NK-92 treated with Interleukin-12 subunit alpha and Interleukin-12 subunit beta, amount 100 ng/mL, for 24 hours (cell line): Measurements from ENCODE around the gene LYZL2.

Experiments used
- DNase-seq: peaks from one replicate; lab custom pipeline; 2025; lab: John Stamatoyannopoulos, UW

The LYZL2 gene

DNA sequence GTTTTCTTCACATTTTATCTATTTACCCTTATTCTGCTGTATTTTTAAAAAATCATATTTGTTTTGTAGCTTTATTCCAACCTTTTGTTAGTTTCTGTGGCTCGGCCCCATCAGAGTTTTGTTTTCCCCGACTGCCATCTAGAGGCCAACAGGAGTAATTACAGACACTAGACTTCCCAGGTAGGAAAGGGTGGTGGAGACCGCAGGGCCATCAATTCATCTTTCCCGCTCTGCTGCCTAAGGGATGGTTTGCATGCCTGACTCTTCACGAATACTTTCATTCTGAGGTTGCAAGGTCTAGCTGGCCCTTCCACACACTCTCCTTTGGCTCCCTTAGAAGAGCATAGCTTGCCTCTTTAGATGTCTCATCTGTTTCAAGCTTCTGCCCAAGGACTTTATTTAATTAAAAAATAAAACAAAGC, 38.3 kb downstream of the LYZL2 start:
- no peak for DNase-seq

DNA sequence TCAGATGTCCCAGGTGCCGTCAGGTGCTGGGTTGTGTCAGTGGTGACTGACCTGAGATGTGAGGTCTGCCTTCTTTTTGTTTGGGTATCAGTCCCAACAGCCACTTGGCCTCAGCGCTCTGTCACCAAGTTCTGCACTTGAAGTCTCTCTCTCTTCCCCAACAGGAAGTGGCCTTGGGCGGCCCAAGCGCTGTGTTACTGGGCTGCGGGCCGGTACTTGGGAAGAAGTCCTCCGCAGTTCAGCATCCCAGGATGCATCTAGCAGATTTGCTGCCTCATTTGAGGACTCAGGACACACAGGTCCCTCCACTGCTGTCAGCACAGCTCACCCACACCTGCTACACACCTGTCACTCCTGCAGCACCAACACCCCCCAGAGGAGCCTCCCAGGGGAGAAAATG, 40.1 kb downstream of the LYZL2 start:
- no peak for DNase-seq

DNA sequence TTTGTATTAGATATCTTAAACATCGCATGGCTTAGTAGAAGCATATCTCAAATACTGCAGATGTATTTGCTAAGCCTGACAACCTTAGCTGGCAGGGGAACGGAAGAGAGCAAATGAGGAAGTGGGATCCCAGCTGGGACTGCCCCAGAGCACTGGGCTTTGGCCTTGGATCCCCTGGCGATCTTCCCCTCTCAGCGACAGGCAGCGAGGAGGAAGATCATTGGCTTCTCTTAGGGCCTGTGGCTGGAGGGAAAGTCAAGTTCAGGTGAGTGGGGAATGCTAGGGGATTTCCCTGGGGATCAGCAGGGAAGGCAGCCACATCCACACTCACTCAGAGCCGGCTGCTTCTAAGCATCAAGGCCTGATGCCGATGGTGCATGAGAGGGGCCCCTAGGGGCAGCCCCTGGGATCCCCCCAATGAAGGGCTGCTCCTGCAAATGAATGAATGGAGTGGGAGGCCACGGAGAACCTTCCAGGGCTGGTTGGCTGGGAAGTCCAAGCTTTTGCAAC, 42.0 kb downstream of the LYZL2 start:
- DNase-seq: no peak

DNA sequence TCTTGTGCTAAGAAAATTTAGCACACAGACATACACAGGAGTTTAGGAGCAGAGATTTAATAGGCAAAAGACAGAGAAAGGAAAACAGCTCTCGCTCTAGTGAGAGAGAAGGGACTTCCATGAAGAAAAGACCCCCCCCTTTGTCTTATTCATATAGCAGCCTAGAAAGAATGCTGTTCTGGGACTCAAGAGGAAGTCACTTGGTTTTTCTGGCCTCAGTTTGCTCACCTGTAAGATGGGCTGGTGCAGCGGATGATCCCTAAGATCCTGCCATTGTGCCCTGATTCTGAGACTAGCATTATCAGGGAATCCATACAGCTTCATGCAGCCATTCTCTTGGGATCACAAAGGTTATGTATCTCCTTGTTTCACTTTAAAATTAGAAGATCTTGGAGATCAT, 42.7 kb downstream of the LYZL2 start:
- no peak for DNase-seq

DNA sequence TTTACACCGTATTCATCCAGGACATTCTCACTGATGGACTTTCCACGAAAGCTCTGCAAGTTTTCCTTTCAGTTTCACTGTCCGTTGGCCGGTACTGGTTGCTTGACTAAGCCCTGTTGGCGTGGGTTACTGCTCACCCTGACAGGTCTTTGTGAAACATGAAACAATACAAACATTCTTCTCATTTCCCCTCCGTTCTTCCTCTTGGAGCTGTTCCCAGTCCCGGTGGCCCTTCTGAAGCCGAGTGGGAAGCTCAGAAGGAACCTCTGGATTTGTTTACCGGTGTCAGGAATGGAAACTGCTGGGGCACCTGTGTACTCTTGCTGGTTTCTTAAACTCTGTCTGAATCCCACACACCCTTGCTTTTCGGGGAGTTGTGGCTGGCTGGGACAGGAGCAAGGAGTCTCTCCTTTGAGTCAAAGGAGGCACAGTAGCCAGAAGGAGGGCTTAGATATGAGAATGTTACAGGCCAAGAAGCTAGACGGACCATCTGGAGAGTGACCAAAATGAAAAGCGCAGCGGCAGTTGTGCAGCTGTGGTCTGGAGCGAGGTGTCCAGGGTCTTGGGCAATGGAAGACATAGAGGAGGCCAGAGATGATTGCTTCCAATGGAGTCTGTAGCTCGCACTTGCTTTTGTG, 45.7 kb downstream of the LYZL2 start:
- DNase-seq: no peak

DNA sequence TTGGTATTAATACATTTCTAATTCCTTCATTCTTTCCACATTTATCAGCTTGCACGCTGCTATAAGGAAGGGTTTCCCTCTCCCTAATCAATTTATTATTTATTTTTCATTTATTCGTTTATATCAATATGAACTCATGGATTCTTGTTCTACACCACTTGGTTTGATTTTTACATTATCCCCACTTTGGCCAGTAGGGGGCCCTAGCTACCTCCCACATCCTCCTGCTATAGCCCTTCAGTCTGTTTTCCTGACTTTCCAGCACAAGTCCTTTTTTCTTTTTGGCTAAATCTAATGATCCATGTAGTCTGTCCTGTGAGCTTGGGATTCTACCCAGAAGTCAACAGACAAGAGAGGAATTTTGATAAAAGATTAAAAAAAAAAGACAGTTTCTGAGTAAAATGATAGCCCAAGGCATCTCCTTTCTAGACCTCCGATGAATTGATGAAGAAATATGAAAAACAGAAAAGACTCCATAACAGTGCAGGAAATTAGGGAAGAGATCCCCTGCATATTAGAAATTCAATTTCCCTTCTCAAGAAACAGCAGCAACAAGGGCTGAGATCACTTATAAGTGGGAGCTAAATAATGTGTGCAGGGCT, 47.7 kb downstream of the LYZL2 start:
- DNase-seq: no peak

DNA sequence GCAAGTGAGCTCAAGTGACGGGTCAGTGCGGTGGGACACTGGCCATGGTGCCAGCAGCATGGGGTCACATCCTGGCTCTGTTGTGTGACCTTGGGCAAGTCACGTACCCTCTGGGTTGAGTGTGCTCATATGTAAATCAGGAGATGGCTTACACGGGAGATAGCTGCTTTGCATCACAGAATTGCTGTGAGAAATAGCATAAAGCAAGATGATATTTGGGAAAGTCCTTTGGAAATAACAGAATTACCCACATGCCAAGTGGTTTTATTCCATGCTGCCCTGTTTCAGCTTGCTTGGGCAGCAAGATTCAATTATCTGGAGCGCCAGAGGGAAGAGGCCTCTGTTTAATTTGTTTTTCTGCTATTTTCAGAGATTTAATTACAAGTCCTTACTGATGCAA, 48.9 kb downstream of the LYZL2 start:
- no peak for DNase-seq

DNA sequence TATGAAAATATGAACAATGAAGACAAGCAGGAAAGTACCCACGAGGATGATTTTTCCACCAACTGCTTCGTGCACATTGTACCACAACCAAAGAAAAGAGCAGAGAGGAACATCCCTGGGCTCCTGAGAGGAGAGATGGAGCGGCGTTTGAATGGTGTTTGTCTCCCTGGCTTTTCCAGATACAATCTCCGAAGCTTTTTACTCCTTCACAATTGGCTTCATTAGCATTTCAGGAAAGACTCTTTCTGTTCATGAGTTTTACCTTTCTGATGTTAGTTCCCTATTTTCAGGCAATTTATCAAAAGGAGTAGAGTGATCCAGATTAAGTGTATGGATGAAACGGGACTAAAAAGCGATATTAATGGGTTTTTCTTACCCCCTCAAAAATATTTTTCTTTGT, 49.3 kb downstream of the LYZL2 start:
- DNase-seq: no peak

DNA sequence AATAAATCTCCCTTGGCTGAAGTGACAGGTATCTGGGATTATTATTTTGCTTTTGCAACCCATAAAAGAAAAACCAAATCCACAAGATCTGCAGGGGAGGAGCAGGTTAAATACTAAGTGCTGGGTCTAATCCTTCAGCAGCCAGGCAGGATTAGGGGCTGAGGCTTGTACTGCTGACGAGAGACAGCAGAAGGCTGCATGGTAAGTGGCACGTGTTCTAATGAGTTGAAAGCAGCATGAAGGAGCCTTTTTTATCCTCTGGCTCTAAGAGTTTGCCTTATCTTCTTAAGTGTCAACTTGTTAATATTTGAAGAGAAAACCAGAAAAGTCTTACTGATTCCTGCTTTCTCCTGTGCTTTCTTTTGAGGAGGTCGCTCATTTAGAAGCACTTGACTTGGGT, 50.0 kb downstream of the LYZL2 start:
- DNase-seq: no peak

DNA sequence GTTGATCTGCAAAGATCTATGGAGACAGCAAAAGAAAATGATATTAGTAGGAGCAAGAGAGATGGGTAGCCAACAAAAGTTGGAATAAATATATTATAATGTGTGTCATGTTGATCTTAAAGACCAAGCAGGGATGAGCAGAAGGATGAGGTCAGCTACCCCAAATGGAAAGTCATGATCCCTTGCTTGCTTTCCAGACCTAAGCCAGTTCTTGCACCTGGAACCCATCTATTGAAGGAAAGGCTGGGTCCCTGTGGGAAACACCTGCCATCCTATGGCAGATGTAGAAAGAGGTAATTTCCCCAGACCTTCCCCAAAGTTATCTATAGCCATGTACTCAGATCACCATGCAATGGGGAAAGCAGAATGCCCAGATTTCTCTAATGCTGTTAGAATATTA, 52.5 kb downstream of the LYZL2 start:
- DNase-seq: no peak

DNA sequence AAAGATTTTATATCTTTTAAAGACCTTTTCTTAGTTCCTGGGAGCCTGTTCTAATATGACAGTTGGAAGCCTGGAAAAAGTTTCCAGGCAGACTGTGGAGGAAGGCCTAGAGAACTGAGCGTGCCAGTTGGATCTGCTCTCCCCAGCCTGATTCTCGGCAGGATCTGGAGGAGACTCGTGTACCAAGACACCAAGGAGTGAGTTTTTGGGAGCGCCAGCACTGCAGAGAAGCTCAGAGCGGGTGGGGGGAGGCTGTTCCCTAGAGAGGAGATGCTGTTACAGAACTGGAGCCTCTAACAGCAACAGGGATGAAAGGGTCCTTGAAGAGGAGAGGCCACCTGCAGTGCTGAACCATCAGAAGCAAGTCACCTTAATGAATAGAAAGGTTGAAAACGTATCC, 52.9 kb downstream of the LYZL2 start:
- DNase-seq: no peak

DNA sequence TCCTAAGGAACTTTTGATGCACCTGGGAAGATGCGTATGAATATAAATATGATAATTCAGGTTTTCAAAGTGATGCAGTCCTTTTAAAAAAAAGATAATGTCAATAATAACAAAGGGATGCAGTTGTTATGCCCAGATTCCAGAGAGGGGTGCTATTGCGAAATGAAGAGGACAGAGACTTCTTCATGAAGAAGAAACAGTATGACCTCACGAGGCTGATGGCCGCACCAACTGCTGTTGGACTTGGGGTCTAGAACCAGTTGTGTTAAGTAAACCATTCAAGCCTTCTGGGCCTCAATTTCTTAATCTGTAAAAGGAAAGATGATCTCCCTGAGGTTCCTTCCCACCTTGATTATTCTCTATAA, 55.1 kb downstream of the LYZL2 start:
- DNase-seq: no peak

DNA sequence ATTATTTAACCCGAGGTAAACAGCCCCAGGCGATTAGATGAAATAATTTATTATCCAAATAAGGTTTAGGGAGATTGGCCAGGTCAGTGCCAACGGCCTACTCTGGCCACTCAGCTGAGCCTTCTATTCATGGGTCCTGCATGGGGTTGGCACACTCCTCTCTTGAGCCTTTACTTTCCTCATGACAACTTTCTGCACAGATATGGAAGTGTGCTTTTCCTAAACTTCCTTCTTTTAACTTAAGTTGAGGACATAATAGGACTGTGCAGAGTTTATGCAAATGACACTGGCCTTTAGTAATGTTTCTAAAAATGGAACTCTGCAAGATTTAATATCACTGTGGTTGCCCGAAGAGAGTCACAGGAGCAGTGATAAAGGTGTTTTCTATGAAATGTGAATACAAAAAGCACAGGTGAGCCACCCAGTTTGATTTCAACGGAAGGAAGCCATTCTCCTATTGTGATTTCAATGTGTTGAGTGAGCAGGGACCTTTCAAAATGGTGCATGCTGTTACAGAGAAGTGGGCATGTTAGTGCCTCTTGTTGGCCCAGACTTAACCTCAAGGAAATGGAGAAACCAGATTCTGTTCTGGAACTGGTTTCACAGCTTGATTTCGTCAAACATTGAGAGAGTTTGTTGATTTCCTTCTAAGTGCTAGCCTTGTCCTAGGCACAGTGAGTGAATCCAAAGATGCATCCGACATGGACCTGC, 55.7 kb downstream of the LYZL2 start:
- DNase-seq: no peak

DNA sequence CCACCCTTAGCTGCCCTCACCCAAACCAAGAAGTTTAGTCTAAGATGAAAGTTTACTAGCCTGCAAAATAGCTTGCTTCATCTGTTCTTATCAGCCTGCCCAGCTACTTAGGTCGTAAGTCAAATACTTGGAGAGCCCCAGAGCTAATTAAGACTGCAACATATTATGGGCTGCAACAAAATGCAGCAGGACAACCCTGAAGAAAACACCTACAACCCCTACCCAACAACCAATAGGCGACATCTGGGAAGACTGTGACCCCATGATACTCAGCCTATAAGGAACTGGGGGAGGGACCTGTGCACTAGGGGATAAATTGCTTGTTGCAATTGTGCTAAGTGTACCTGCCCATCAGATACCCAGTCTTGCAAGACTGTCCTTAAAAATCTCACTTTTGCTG, 64.1 kb downstream of the LYZL2 start:
- DNase-seq: no peak

DNA sequence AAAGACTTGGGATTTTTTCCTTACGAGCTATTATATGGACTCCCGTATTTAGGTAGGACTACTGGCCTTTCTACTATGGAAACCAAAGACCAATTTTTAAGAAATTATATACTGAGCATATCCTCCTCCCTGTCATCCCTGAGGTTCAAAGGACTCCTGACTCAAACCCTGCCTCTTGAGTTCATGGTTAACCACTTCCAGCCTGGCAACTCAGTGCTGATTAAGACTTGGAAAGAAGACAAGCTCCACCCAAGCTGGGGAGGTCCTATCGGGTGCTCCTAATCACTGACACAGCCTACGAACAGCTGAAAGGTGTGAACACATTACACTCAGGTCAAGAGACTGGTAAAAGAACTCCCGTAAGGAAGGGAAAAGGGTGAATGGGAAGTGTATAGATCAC, 66.8 kb downstream of the LYZL2 start:
- no peak for DNase-seq
